Activated naive CD8-positive, alpha-beta T cell (primary cell): ENCODE data around the gene ICE1.
A peak's percentile ranks its signal among the peaks of the same experiment; 100 is the strongest.

ENCODE experiments used
- H3K27ac Mint-ChIP-seq: one replicate; pipeline ENCODE4 v1.8.0; 2021; ENCODE audit warnings: mixed read lengths
- H3K27me3 Mint-ChIP-seq: one replicate; pipeline ENCODE4 v1.8.0; 2021; ENCODE audit warnings: mixed read lengths
- H3K36me3 Mint-ChIP-seq: one replicate; pipeline ENCODE4 v1.8.0; 2021; ENCODE audit warnings: mixed read lengths
- H3K4me1 Mint-ChIP-seq: one replicate; pipeline ENCODE4 v1.8.0; 2021; ENCODE audit warnings: low read depth, mixed read lengths
- H3K4me3 Mint-ChIP-seq: one replicate; pipeline ENCODE4 v1.8.0; 2021; ENCODE audit warnings: mild to moderate bottlenecking, mixed read lengths
- H3K9me3 Mint-ChIP-seq: one replicate; pipeline ENCODE4 v1.8.0; 2021; ENCODE audit warnings: low read depth, mixed read lengths

Gene ICE1, protein sequence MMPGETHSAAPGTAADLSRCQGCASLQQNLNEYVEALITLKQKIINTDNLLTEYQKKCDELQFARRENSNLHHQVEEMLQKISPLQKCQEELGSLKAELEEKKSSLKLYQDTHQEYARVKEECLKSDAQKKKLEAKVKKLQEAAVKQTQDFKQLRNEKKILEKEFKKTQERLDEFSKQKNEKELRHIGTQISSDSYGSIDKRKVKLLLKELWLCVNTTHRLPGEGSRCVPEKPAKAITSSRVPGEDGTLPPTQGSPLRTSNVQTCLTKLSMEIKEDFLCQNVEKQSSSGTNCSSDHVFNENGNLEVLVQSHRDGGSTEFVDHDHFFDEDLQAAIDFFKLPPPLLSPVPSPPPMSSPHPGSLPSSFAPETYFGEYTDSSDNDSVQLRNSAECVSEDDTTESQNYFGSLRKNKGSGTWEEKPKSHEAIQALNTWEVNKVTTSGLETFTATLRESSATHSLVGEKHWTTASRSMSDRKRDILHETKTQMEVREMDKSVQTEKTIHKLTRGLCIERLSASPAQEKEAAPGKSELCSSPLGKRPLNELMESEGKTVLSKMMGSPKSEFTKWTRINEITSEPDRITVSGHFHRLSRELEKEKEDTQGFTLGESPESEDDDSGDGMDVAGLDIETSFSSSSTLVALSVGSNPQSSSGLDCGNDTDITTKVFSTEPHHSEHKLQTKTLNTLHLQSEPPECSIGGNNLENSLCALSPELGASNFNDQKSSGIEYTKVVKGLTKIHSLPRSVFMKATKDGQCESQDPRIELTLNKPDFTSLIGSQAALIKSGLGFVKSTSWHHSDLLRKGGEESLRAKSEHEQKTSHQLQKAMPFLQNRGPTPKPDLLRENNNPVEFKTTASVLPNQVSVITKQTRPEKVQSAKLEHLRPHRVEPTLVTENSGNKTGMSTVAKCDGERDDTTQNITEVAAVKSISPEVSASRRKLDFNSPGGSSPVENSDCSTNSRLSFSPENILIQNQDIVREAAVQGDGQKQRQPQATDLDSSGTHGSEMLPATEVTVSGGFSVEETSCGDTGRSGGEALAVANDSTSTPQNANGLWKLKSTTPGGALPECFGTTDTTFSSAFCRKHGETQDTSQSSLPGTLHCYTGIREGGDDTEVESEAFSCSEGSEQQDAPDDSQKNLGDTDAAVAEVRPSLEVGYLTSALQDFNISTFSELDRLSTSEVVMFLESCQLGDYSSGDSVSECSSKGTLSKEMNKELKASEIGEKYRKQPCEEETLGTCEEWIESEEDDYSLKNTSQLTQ (N-terminal part only)

DNA sequence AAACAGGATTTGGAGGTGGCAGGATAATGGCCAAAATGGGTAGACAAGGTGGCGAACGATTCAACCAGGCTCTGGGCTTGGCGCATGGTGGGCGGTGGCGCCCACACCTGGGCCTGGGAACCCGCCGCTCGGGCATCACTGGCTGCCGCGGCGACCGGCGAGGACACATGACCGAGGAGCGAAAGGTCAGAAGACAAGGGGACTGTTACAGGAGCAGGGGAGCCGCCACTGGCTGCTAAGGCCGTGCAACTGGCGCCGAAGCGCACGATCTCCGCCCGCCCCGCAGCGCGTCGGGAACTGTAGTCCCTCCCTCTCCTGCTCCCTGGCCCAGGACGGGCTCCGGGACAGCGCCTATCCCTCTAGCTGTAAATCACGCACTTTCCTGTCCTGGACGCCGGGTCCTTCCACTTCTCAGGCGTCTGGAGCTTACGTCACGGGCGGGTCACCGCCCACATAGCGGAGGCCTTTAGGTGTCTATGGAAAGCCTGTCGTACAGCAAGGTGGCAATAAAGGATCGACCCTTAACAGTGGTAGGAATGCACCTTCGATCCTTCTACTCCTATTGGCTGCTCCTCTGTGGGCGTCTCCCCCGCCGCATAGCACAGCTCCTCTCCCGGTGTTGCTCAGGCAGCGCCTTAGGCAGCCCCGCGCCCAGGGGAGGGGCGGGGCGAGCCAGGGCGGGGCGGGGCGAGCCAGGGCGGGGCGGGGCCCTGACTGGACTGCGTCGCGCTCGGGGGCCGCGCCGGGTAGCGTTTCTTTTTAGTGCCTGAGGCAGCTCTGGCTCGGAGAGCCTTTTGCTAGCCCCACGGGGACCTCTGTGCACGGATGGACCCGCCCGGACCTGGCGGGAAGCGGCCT, at the start of gene ICE1:
Gene ICE1 (plus strand): TSS at position 717 of the 858 bp plus-strand sequence. CDS start 239 bp downstream, outside the sequence.
- peaks cover 19% of the 10 kb centered on the region for H3K4me1 Mint-ChIP-seq
- peaks cover 3% of the 10 kb centered on the region for H3K36me3 Mint-ChIP-seq
- no peaks in the 10 kb centered on the region for H3K27me3 Mint-ChIP-seq
- peak within 1 kb of the TSS; percentile 96 for H3K27ac Mint-ChIP-seq
- H3K9me3 Mint-ChIP-seq = no peaks in the 10 kb centered on the region
- H3K4me3 Mint-ChIP-seq = peak within 1 kb of the TSS; percentile 96

DNA sequence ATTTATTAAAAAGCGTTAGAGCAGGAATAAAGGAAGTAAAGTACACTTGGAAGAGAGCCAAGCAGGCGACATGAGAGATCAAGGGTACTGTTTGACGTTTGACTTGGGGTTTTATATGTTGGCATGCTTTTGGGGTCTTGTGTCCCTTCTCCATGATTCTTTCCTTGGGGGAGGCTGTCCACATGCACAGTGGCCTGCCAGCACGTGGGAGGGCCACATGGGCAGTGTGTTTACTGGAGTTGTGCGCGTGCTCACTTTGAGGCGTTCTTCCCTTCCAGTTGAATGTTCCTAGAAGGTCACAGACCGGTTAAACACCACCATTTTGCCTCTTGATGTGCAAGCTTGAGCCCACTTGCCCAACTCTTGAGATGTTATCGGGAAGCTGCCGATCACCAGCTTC, 49.5 kb upstream of the ICE1 start:
- no peaks in the 10 kb centered on the region for H3K27me3 Mint-ChIP-seq
- no peak overlapping the region for H3K4me3 Mint-ChIP-seq
- no peaks in the 10 kb centered on the region for H3K9me3 Mint-ChIP-seq
- no peaks in the 10 kb centered on the region for H3K4me1 Mint-ChIP-seq
- no peak overlapping the region for H3K27ac Mint-ChIP-seq
- peaks cover 2% of the 10 kb centered on the region for H3K36me3 Mint-ChIP-seq

DNA sequence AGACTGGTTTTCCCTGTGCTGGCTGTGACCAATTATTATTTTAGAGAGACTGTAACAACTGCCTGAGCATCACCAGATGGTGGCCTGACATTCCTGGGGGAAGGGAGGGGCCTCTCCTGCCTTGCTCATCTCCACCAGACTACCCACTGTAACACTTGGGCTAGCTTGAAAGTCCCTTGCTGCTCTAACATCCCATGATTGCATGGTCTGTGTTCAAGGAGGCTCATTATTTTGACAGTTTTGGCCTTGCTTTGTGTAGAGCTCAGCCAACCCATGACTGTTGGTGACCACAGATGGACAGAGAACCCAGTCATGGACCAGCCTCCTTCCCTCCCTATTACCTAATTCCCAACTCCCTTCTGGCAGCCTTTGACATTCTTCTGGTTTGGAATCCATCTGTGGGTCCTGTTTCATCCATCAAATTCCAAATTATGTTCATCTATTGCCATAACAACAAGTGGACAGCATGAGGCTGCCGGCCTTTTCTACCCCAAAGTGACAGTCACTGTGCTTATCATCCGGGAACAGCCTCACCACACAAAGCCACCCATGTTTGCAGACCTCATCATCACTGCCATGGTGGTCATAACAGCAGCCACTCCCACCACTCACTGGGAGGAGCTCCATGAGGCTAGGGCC, 49.0 kb upstream of the ICE1 start:
- H3K27ac Mint-ChIP-seq = no peak overlapping the region
- H3K36me3 Mint-ChIP-seq = peaks cover 2% of the 10 kb centered on the region
- no peaks in the 10 kb centered on the region for H3K9me3 Mint-ChIP-seq
- H3K27me3 Mint-ChIP-seq = no peaks in the 10 kb centered on the region
- no peak overlapping the region for H3K4me3 Mint-ChIP-seq
- no peaks in the 10 kb centered on the region for H3K4me1 Mint-ChIP-seq

DNA sequence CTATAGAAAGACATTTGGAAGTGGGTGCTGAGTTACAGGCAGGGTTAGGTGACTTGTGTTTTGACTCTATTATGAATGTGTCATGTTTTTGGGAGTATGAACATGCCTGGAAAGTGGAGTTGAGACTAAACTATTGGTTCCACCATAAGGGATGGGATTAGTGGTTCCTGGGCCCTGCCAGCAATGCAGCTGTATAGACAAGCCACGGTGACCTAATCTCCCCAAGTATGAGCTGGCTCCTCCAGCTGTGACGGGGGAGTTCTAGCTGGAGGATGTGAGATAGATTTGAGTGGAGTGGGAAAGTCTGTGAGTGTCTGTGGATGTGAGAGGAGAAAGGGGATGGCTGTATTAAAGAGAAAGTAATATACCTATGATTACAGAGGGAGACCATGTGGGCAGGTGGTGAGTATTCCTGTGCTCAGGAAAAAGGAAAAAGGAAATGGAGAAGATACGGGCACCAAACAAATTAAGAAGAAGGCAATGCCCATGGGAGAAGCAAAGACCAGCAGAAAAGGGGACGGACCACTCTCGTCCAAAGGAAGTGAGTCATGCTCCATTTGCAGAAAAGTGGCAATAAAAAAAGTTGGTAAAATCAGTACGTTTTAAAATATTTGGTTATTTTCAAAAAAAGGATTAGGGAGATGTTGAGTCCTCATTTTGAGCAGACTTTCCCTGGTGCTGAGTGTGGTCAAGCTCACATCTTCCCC, 48.3 kb upstream of the ICE1 start:
- Mint-ChIP-seq H3K4me3 (no peak overlapping the region), H3K9me3 (no peaks in the 10 kb centered on the region), H3K27ac (no peak overlapping the region), H3K27me3 (no peaks in the 10 kb centered on the region), H3K36me3 (peaks cover 2% of the 10 kb centered on the region), H3K4me1 (no peaks in the 10 kb centered on the region)

DNA sequence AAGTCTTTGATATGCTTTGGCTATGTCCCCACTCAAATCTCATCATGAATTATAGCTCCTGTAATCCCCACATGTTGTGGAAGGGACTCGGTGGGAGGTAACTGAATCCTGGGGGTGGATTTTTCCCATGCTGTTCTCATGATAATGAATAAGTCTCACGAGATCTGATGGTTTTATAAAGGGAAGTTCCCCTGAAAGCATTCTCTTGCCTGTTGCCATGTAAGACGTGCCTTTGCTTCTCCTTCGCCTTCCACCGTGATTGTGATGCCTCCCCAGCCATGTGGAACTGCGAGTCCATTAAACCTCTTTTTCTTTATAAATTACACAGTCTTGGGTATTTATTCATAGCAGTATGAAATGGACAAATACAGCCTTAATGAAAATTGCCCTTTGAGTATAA, 44.7 kb upstream of the ICE1 start:
- Mint-ChIP-seq H3K36me3 (no peaks in the 10 kb centered on the region), H3K27ac (no peak overlapping the region), H3K27me3 (no peaks in the 10 kb centered on the region), H3K9me3 (no peaks in the 10 kb centered on the region), H3K4me3 (no peak overlapping the region), H3K4me1 (no peaks in the 10 kb centered on the region)

DNA sequence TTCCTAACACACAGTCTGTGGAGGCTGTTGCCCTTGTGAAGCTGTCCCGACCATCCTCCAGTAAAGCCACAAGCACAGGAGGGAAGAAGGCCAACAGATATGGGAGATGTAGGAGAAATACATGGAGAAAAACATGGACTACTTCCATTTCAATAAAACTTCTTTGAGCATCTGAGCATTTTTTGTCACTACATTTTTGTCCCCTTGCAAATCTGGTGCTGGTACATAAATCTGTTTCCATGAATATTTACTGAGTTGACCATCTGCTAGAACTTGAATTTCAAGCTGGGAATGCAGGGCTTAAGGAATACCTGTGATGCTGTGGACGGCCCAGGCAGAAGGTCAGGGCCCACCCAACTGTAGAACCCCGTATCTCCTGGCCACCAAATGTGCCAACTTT, 43.9 kb upstream of the ICE1 start:
- Mint-ChIP-seq H3K4me3 (no peak overlapping the region), H3K36me3 (no peaks in the 10 kb centered on the region), H3K27me3 (no peaks in the 10 kb centered on the region), H3K27ac (no peak overlapping the region), H3K4me1 (no peaks in the 10 kb centered on the region), H3K9me3 (no peaks in the 10 kb centered on the region)

DNA sequence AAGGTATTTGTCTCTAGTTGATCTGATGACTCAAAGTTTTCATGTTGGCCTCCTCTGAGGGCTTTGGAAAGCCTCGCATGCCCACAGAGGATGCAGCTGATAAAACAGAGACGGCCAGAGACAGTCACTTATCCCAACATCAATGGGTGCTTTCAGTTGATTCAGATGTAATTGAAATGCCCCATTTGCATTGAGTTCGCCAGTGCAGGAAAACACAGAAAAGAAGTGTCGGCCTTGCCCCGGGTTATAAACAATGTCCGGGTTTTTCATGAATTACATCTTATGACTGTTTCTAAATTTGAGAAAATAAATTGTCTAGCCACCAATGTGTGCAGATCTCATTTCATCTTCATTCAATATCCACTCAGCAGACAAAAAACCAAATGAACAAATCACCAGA, 42.2 kb upstream of the ICE1 start:
- H3K36me3 Mint-ChIP-seq = no peaks in the 10 kb centered on the region
- no peak overlapping the region for H3K4me3 Mint-ChIP-seq
- no peaks in the 10 kb centered on the region for H3K4me1 Mint-ChIP-seq
- no peaks in the 10 kb centered on the region for H3K9me3 Mint-ChIP-seq
- H3K27me3 Mint-ChIP-seq = no peaks in the 10 kb centered on the region
- no peak overlapping the region for H3K27ac Mint-ChIP-seq

DNA sequence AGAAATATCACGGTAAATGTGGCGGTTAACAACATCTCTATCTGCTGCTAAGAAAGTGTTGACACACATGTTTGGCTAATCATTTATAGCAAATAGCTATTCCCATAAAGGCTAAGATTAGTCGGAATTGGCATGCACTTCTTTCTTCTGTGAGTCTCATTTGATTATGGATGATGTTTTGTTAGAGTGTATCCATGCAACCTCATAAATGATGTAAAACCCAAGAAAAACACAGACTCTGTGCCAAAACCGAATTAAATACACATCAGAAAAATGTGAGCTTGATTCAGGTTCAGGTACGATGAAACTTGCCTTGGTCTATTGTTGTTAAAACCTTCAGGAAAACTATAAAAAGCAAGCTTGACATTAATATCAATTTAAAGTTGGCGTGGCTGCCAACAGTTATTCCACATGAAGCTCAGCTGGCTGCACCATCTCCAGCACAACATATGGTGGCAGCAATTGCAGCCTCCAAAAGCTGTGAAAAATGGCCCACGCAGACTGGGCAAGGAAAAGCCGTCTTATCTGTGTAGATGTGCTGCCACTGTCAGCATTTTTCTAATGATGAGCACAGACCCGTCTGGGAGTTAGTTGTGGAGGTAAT, 41.1 kb upstream of the ICE1 start:
- Mint-ChIP-seq H3K4me3 (no peak overlapping the region), H3K27ac (no peak overlapping the region), H3K4me1 (no peaks in the 10 kb centered on the region), H3K9me3 (no peaks in the 10 kb centered on the region), H3K27me3 (no peaks in the 10 kb centered on the region), H3K36me3 (no peaks in the 10 kb centered on the region)

DNA sequence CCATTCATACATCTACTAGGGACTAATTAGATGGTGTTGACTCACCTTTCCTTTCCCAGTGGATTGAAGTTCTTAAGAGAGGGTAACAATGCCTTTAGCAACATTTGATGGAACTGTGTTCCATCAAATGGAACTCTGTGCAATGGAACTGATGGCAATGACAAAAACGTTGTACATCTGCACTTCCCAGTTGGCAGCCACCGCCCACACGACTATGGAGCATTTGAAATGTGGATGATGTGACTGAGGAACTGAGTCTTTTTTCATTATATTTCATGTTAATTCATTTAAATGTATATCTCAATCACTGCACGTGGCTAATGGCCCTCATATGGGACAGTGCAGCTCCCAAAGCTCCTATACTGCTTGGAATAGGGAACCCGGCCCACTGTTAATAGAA, 39.0 kb upstream of the ICE1 start:
- H3K4me1 Mint-ChIP-seq = no peaks in the 10 kb centered on the region
- H3K4me3 Mint-ChIP-seq = no peak overlapping the region
- H3K27me3 Mint-ChIP-seq = no peaks in the 10 kb centered on the region
- no peak overlapping the region for H3K27ac Mint-ChIP-seq
- H3K36me3 Mint-ChIP-seq = no peaks in the 10 kb centered on the region
- no peaks in the 10 kb centered on the region for H3K9me3 Mint-ChIP-seq

DNA sequence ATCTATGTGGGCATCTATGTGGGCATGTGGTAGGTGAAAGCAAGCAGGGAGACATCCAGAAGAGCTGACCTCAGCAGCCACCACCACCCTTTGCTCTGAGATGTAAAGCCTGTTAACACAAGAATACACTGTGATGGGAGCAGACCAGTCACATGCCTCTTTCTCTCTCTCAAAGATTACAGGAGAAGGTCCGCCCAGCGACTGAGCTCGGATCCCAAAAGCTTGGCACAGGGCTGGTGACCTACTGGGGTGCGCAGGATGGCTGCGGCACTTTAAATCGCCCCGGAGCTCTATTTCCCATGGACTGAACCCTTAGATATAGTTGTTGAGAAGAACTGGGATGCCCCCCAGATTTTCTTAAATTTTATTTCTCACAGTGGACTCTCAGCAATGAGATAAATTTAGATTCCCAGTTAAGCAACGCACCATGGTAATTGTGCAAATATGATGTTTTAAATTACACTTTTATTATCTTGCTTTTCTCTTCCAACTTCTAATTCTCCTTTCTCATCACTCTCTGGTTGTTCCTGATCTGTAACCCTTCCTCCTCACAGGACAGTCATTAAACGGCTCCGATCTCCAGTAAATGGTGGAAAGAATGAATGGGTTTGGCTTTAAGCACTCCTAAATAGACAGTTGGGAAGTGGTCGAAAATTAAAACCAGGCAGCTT, 37.7 kb upstream of the ICE1 start:
- H3K27me3 Mint-ChIP-seq = no peaks in the 10 kb centered on the region
- H3K27ac Mint-ChIP-seq = no peak overlapping the region

DNA sequence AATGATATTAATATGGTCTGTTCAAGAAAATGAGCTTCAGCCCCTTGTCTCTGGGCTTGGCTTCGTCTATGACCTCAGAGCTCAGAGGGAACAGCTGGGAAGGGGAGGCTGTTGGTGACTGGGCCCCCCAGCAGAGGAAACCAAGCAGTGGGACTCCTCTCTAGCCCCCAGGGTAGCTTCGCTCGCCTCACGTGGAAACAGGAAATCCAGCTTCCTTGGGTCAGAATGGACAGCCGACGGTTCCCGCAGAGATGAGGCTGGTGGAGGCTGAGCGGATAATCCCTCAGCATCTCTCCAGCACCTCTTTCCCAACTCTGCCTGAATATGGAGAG, 37.2 kb upstream of the ICE1 start:
- Mint-ChIP-seq H3K4me3 (no peak overlapping the region), H3K4me1 (no peaks in the 10 kb centered on the region), H3K36me3 (no peaks in the 10 kb centered on the region), H3K27ac (no peak overlapping the region), H3K9me3 (no peaks in the 10 kb centered on the region), H3K27me3 (no peaks in the 10 kb centered on the region)

More for the DNA sequence above, 37.7 kb upstream of the ICE1 start:
- Mint-ChIP-seq H3K4me3 (no peak overlapping the region), H3K4me1 (no peaks in the 10 kb centered on the region), H3K36me3 (no peaks in the 10 kb centered on the region), H3K9me3 (no peaks in the 10 kb centered on the region)

DNA sequence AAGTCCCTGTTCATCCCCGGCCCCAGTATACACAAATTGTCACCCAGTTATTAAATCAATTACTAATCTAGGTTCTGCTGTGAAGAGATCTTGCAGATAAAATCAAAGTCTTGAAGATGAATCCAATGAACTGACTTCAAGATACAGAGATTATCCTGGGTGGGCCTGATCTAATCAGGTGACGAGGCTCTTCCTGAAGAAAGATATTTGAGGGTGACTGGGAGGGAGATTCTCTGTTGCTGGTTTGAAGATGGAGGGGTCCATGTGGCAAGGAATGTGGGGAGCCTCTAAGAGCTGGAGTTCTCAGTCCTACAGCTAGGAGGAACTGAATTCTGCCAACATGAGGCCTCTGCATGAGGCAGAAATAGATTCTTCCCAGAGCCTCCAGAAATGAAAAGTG, 36.1 kb upstream of the ICE1 start:
- Mint-ChIP-seq H3K27me3 (no peaks in the 10 kb centered on the region), H3K36me3 (peaks cover 2% of the 10 kb centered on the region), H3K27ac (no peak overlapping the region), H3K9me3 (no peaks in the 10 kb centered on the region), H3K4me1 (no peaks in the 10 kb centered on the region), H3K4me3 (no peak overlapping the region)

DNA sequence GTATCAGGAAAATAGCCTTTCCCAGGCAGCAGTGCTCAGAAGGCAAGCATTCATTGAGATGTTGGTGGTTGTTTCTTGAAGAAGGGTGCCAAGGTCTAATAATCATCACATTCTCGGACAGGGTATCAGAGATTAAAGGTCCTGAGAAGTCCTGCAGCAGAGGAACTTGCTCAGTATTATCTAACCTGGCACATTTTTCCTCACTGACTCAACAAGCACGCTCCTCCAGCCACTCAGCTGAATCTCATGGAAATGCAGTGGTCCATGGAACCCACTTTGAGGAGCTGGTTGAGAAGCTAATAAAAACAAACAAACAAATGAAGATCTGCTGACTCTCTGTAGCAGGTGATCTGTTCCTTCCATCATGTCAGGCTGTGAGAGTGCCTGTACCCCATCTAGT, 35.3 kb upstream of the ICE1 start:
- H3K9me3 Mint-ChIP-seq = no peaks in the 10 kb centered on the region
- H3K27me3 Mint-ChIP-seq = no peaks in the 10 kb centered on the region
- peaks cover 2% of the 10 kb centered on the region for H3K36me3 Mint-ChIP-seq
- no peak overlapping the region for H3K27ac Mint-ChIP-seq
- no peak overlapping the region for H3K4me3 Mint-ChIP-seq
- no peaks in the 10 kb centered on the region for H3K4me1 Mint-ChIP-seq
